DND-41 (cell line): ENCODE measurements around the gene QSER1.

Experiments used
- CTCF ChIP-seq: IDR thresholded peaks from 2 replicates; pipeline ENCODE4 v1.5.1; 2012; ENCODE audit warnings: borderline replicate concordance, low read length, moderate library complexity, mild to moderate bottlenecking; ENCODE audit not compliant: poor library complexity, severe bottlenecking; ENCODE audit errors: extremely low read depth
- EZH2 ChIP-seq: IDR thresholded peaks from 3 replicates; pipeline ENCODE4 v1.6.1; 2012; ENCODE audit warnings: borderline replicate concordance, low read depth, mild to moderate bottlenecking, moderate library complexity, low read length, inconsistent platforms; ENCODE audit not compliant: severe bottlenecking

GRCh38 chr11:32884770-32885384, 7.7 kb upstream of the QSER1 start:
- TF ChIP-seq CTCF (peak; percentile 60), EZH2 (no peak)
